Activated T-cell treated with anti-CD3 and anti-CD28 coated beads, Interleukin-2, amount 50 U/mL, for 72 hours (primary cell): Measurements from ENCODE around the gene PPIG. TPM values are rescaled to one million over a fixed set of nuclear protein-coding genes. Genes with fewer than 3 reads are reported as not detected.

ENCODE experiments used
- total RNA-seq, 2 donors: library from RNA; stranded (reverse); gene quantifications; one replicate each; pipeline ENCODE4 v1.2.3, GENCODE V29; 2022

Gene PPIG
- total RNA-seq, 2 donors from 2014 or later: 67.4 to 80.0 TPM

Other genes with a start within 250 kb of the PPIG start
- under 1 TPM; 0.37 to 0.70 TPM for gene LRP2, start 221.8 kb upstream of the PPIG start, total RNA-seq
- 1 to 10 TPM; 2.2 to 3.5 TPM for gene BBS5, start 104.9 kb upstream of the PPIG start, total RNA-seq
- under 1 TPM; 0.09 to 0.34 TPM for gene KLHL41, start 74.6 kb upstream of the PPIG start, total RNA-seq
- 10 to 100 TPM; 40.4 to 46.3 TPM for gene FASTKD1, start 10.5 kb upstream of the PPIG start, total RNA-seq
- under 1 TPM in 1 of 2 donors, not detected in 1; 0.22 TPM for gene CFAP210, start 110.1 kb downstream of the PPIG start, total RNA-seq
- 1 to 10 TPM; 3.4 to 4.4 TPM for gene PHOSPHO2, start 110.1 kb downstream of the PPIG start, total RNA-seq
- gene KLHL23, start 149.5 kb downstream of the PPIG start, total RNA-seq: 1 to 10 TPM; 8.0 to 9.4 TPM
- gene SSB, start 214.5 kb downstream of the PPIG start, total RNA-seq: 10 to 100 TPM; 65.9 to 75.0 TPM
- 100 to 1,000 TPM in 1 of 2 donors, 10 to 100 TPM in 1; 84.0 to 110 TPM for gene METTL5, start 240.6 kb downstream of the PPIG start, total RNA-seq
- 10 to 100 TPM; 21.0 to 23.6 TPM for gene UBR3, start 243.1 kb downstream of the PPIG start, total RNA-seq